GM12878 (cell line): ENCODE data around the gene MACROD2. TPM values are rescaled to one million over a fixed set of nuclear protein-coding genes. Genes with fewer than 3 reads are reported as not detected.

Experiments
- ATAC-seq: fragments of 200-7000 bp; cut with Tn5 transposase; 3 replicates; pipeline ENCODE4 v1.9.1; 2020; ENCODE audit warnings: mild to moderate bottlenecking, moderate library complexity
- BruUV-seq: library from RNA; stranded (reverse); fragments of 400-500 nt; replicated peaks from 2 replicates; lab custom pipeline; 2021; lab: Mats Ljungman, UMichigan
- CTCF ChIA-PET: fragments of 300-600 bp; sonication (Branson Sonifier 250); formaldehyde crosslinking; extraction: SDS; loops from one replicate; lab custom pipeline; 2021; ENCODE audit warnings: inconsistent platforms; lab: Yijun Ruan, JAX
- POLR2A ChIA-PET: fragments of 350-600 bp; formaldehyde crosslinking; extraction: SDS; loops from one replicate; lab custom pipeline; 2021; ENCODE audit warnings: inconsistent platforms; lab: Charles Lee
- RAD21 ChIA-PET: fragments of 300-600 bp; sonication (Branson Sonifier 250); formaldehyde crosslinking; loops from one replicate; lab custom pipeline; 2023; ENCODE audit warnings: antibody characterized with exemption; ENCODE audit not compliant: unreplicated experiment; lab: Charles Lee
- SMC1A ChIA-PET: fragments of 300-600 bp; sonication (Branson Sonifier 250); formaldehyde crosslinking; loops from one replicate; lab custom pipeline; 2023; ENCODE audit not compliant: unreplicated experiment, uncharacterized antibody; lab: Charles Lee
- DNase-seq: peaks from one replicate; pipeline ENCODE4 v3.0.0-alpha.2; 2011; ENCODE audit warnings: low read depth, low spot score
- FAIRE-seq: peaks from 3 replicates; lab custom pipeline; 2011; peaks lifted over from hg19 to GRCh38; lab: Jason Lieb, UNC
- H2AFZ ChIP-seq: 2 replicates; pipeline ENCODE4 v1.6.0; 2011; ENCODE audit warnings: low read depth, low read length, control low read depth; ENCODE audit not compliant: control insufficient read depth
- H3K27ac ChIP-seq: 2 replicates; pipeline ENCODE4 v1.5.1; 2011; ENCODE audit warnings: control low read depth; ENCODE audit not compliant: control insufficient read depth, insufficient read depth
- H3K27me3 ChIP-seq, 2 experiments: replicated peaks in 1 of 2; 2 replicates each; pipeline versions ENCODE4 v1.6.0 to v1.6.1; 2011; ENCODE audit warnings: low read length in 1 of 2; ENCODE audit not compliant: control insufficient read depth in 2 of 2, insufficient read depth in 2 of 2
- H3K36me3 ChIP-seq, 2 experiments: 2 replicates each; pipeline ENCODE4 v1.5.1; 2011; ENCODE audit warnings: low read length in 1 of 2; ENCODE audit not compliant: control insufficient read depth in 2 of 2, insufficient read depth in 2 of 2
- H3K4me1 ChIP-seq: 2 replicates; pipeline ENCODE4 v1.6.1; 2011; ENCODE audit warnings: mild to moderate bottlenecking, low read length, moderate library complexity, mixed read lengths; ENCODE audit not compliant: control insufficient read depth, insufficient read depth
- H3K4me2 ChIP-seq: 2 replicates; pipeline ENCODE4 v1.6.0; 2011; ENCODE audit warnings: control low read depth; ENCODE audit not compliant: control insufficient read depth, insufficient read depth
- H3K4me3 ChIP-seq: fragments of 200-600 bp; sonication (generic); 2 replicates; pipeline ENCODE4 v1.5.1; 2016
- H3K79me2 ChIP-seq: 2 replicates; pipeline ENCODE4 v1.6.0; 2011; ENCODE audit warnings: low read length; ENCODE audit not compliant: control insufficient read depth, insufficient read depth
- H3K9ac ChIP-seq: 2 replicates; pipeline ENCODE4 v1.8.0; 2011; ENCODE audit warnings: low read length, control low read depth, mixed read lengths; ENCODE audit not compliant: control insufficient read depth, insufficient read depth
- H3K9me3 ChIP-seq: replicated peaks from 3 replicates; pipeline ENCODE4 v1.5.1; 2011; ENCODE audit warnings: mild to moderate bottlenecking, low read length; ENCODE audit not compliant: control insufficient read depth, insufficient read depth
- H4K20me1 ChIP-seq: 2 replicates; pipeline ENCODE4 v1.6.0; 2011; ENCODE audit not compliant: control insufficient read depth, insufficient read depth
- KDM1A ChIP-seq: fragments of 200-600 bp; sonication (generic); IDR thresholded peaks from 2 replicates; pipeline ENCODE4 v1.6.1; 2016; ENCODE audit warnings: borderline replicate concordance
- MEF2B ChIP-seq: fragments of 450-650 bp; IDR thresholded peaks from 2 replicates; pipeline ENCODE4 v1.6.1; 2018; ENCODE audit warnings: mild to moderate bottlenecking, moderate library complexity; ENCODE audit not compliant: partially characterized antibody, poor library complexity, severe bottlenecking
- MTA3 ChIP-seq: IDR thresholded peaks from 2 replicates; pipeline ENCODE4 v1.6.1; 2012; ENCODE audit warnings: low read length, inconsistent platforms, borderline replicate concordance
- MXI1 ChIP-seq: fragments of 150-350 bp; IDR thresholded peaks from 2 replicates; pipeline ENCODE4 v1.6.1; 2011; ENCODE audit warnings: low read depth, mild to moderate bottlenecking, inconsistent platforms, low read length, improper control_type of control experiment
- RELA ChIP-seq: fragments of 450-650 bp; IDR thresholded peaks from 2 replicates; pipeline ENCODE4 v1.8.0; 2014; ENCODE audit warnings: borderline replicate concordance; ENCODE audit not compliant: partially characterized antibody
- SIX5 ChIP-seq: IDR thresholded peaks from 2 replicates; pipeline ENCODE4 v1.6.1; 2011; ENCODE audit warnings: mild to moderate bottlenecking, low read depth, low read length, moderate library complexity; ENCODE audit not compliant: severe bottlenecking
- SREBF2 ChIP-seq: IDR thresholded peaks from 2 replicates; pipeline ENCODE4 v1.6.1; 2012; ENCODE audit warnings: mild to moderate bottlenecking, low read length
- WRNIP1 ChIP-seq: IDR thresholded peaks from 2 replicates; pipeline ENCODE4 v1.6.1; 2011; ENCODE audit warnings: low read depth, low read length, improper control_type of control experiment, borderline replicate concordance
- YBX1 ChIP-seq: fragments of 450-650 bp; IDR thresholded peaks from 2 replicates; pipeline ENCODE4 v1.6.1; 2016; ENCODE audit warnings: antibody characterized with exemption
- YY1 ChIP-seq: IDR thresholded peaks from 2 replicates; pipeline ENCODE4 v1.6.1; 2011; ENCODE audit warnings: low read depth, mild to moderate bottlenecking, low read length
- ZNF207 ChIP-seq: fragments of 450-650 bp; IDR thresholded peaks from 2 replicates; pipeline ENCODE4 v1.6.1; 2014; ENCODE audit warnings: antibody characterized with exemption, mild to moderate bottlenecking, borderline replicate concordance
- WGBS: methylation state at CpG from one replicate; pipeline ENCODE4 v1.1.6; 2016; ENCODE audit warnings: low lambda C conversion rate; ENCODE audit not compliant: insufficient replicate concordance, insufficient coverage; ENCODE audit errors: missing lambda C conversion rate; 5-methylcytosine and 5-hydroxymethylcytosine counted together
- in situ Hi-C: fragments of 300-500 bp; cut with MboI; formaldehyde crosslinking; loops from 9 replicates; pipeline ENCODE4 v1.14.3; 2018; ENCODE audit warnings: mixed read lengths
- intact Hi-C: fragments of 100-400 bp; cut with micrococcal nuclease; formaldehyde crosslinking; loops from one replicate; pipeline ENCODE4 v1.14.2; 2022; ENCODE audit not compliant: unreplicated experiment
- polyA plus RNA-seq, 11 experiments: library from polyadenylated mRNA; depleted of rRNA in 4 of 11; unstranded in 6 of 11; stranded (reverse) in 5 of 11; fragments of >200 nt; fragmentation: Nextera tagmentation in 4 of 11; fragmentation: Illumina TruSeq in 1 of 11; extraction: Ambion mirVana in 4 of 11; extraction: Trizol in 1 of 11; gene quantifications; 1 replicate in 1 of 11; 2 replicates in 10 of 11; pipeline versions ENCODE4 v1.2.1 to v1.2.3, GENCODE V29; 2011 to 2016; ENCODE audit warnings: inconsistent platforms in 2 of 11, missing spikeins in 2 of 11, low read depth in 1 of 11
- total RNA-seq, 4 experiments: library from RNA; depleted of rRNA in 3 of 4; stranded (reverse); fragments of >200 nt in 3 of 4; fragmentation: Illumina TruSeq in 1 of 4; extraction: Trizol in 1 of 4; gene quantifications; 2 replicates each; pipeline versions ENCODE4 v1.2.1 to v1.2.3, GENCODE V29; 2013 to 2021
- TF ChIP-seq, protein P1 (sequence below): fragments of 450-650 bp; IDR thresholded peaks from 2 replicates; pipeline ENCODE4 v1.6.1; 2016; ENCODE audit warnings: mild to moderate bottlenecking
- TF ChIP-seq, protein P2 (sequence below): fragments of 450-650 bp; IDR thresholded peaks from 2 replicates; pipeline ENCODE4 v1.6.1; 2017; ENCODE audit warnings: mild to moderate bottlenecking, moderate library complexity
- TF ChIP-seq, protein P3 (sequence below): IDR thresholded peaks from 2 replicates; pipeline ENCODE4 v1.6.1; 2011; ENCODE audit warnings: low read depth, mild to moderate bottlenecking, low read length, moderate library complexity, borderline replicate concordance; ENCODE audit errors: extremely low read depth
- TF ChIP-seq, protein P4 (sequence below): fragments of 450-650 bp; IDR thresholded peaks from 2 replicates; pipeline ENCODE4 v1.6.1; 2017; ENCODE audit warnings: antibody characterized with exemption, mild to moderate bottlenecking, moderate library complexity

Gene MACROD2
- total and polyA plus RNA-seq, 10 of the 15 experiments (the other 5 are each of a cell fraction or from before 2014, with no cell fraction given), result 1.1 to 21.5 (median 2.2) TPM

GRCh38 chr20:15475483-15475882 is 1480.2 kb downstream of the MACROD2 start:
- H3K9ac ChIP-seq, result no peak overlapping the region
- H3K36me3 ChIP-seq, result no peaks in the 10 kb centered on the region
- H3K79me2 ChIP-seq, result no peaks in the 10 kb centered on the region
- H2AFZ ChIP-seq, result peak overlapping the region; percentile 53; the same call in 1 of the 2 replicates
- H3K27ac ChIP-seq, result no peak overlapping the region
- no peaks in the 10 kb centered on the region for H3K9me3 ChIP-seq
- intact Hi-C loops, result no loop called here
- in situ Hi-C loops, result no loop called here
- ChIA-PET RAD21 (no interaction called here), POLR2A (no interaction called here), SMC1A (no interaction called here), CTCF (no interaction called here)
- BruUV-seq, result no TSS peak
- no peak overlapping the region for H3K4me3 ChIP-seq
- FAIRE-seq (no peak), DNase-seq (peak; percentile 20), ATAC-seq (peak; percentile 57)
- no peaks in the 10 kb centered on the region for H4K20me1 ChIP-seq
- H3K27me3 ChIP-seq, result no peaks in the 10 kb centered on the region
- H3K4me1 ChIP-seq, result peaks cover 8% of the 10 kb centered on the region; the same call in 1 of the 2 replicates
- H3K4me2 ChIP-seq, result no peak overlapping the region; the same call in 1 of the 2 replicates
- 11% methylated on average over 5 of the region's 5 CpGs for WGBS
- TF ChIP-seq, protein P1, sequence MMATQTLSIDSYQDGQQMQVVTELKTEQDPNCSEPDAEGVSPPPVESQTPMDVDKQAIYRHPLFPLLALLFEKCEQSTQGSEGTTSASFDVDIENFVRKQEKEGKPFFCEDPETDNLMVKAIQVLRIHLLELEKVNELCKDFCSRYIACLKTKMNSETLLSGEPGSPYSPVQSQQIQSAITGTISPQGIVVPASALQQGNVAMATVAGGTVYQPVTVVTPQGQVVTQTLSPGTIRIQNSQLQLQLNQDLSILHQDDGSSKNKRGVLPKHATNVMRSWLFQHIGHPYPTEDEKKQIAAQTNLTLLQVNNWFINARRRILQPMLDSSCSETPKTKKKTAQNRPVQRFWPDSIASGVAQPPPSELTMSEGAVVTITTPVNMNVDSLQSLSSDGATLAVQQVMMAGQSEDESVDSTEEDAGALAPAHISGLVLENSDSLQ, result peak; percentile 56; the same call in 1 of the 2 replicates
- TF ChIP-seq, protein P2, sequence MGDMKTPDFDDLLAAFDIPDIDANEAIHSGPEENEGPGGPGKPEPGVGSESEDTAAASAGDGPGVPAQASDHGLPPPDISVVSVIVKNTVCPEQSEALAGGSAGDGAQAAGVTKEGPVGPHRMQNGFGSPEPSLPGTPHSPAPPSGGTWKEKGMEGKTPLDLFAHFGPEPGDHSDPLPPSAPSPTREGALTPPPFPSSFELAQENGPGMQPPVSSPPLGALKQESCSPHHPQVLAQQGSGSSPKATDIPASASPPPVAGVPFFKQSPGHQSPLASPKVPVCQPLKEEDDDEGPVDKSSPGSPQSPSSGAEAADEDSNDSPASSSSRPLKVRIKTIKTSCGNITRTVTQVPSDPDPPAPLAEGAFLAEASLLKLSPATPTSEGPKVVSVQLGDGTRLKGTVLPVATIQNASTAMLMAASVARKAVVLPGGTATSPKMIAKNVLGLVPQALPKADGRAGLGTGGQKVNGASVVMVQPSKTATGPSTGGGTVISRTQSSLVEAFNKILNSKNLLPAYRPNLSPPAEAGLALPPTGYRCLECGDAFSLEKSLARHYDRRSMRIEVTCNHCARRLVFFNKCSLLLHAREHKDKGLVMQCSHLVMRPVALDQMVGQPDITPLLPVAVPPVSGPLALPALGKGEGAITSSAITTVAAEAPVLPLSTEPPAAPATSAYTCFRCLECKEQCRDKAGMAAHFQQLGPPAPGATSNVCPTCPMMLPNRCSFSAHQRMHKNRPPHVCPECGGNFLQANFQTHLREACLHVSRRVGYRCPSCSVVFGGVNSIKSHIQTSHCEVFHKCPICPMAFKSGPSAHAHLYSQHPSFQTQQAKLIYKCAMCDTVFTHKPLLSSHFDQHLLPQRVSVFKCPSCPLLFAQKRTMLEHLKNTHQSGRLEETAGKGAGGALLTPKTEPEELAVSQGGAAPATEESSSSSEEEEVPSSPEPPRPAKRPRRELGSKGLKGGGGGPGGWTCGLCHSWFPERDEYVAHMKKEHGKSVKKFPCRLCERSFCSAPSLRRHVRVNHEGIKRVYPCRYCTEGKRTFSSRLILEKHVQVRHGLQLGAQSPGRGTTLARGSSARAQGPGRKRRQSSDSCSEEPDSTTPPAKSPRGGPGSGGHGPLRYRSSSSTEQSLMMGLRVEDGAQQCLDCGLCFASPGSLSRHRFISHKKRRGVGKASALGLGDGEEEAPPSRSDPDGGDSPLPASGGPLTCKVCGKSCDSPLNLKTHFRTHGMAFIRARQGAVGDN, result no peak
- no peak for TF ChIP-seq ZNF207
- no peak for TF ChIP-seq MXI1
- TF ChIP-seq MEF2B, result no peak
- no peak for TF ChIP-seq YBX1
- no peak for TF ChIP-seq SIX5
- no peak for TF ChIP-seq WRNIP1
- TF ChIP-seq, protein P3, sequence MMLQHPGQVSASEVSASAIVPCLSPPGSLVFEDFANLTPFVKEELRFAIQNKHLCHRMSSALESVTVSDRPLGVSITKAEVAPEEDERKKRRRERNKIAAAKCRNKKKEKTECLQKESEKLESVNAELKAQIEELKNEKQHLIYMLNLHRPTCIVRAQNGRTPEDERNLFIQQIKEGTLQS, result no peak
- TF ChIP-seq YY1, result no peak
- TF ChIP-seq, protein P4, sequence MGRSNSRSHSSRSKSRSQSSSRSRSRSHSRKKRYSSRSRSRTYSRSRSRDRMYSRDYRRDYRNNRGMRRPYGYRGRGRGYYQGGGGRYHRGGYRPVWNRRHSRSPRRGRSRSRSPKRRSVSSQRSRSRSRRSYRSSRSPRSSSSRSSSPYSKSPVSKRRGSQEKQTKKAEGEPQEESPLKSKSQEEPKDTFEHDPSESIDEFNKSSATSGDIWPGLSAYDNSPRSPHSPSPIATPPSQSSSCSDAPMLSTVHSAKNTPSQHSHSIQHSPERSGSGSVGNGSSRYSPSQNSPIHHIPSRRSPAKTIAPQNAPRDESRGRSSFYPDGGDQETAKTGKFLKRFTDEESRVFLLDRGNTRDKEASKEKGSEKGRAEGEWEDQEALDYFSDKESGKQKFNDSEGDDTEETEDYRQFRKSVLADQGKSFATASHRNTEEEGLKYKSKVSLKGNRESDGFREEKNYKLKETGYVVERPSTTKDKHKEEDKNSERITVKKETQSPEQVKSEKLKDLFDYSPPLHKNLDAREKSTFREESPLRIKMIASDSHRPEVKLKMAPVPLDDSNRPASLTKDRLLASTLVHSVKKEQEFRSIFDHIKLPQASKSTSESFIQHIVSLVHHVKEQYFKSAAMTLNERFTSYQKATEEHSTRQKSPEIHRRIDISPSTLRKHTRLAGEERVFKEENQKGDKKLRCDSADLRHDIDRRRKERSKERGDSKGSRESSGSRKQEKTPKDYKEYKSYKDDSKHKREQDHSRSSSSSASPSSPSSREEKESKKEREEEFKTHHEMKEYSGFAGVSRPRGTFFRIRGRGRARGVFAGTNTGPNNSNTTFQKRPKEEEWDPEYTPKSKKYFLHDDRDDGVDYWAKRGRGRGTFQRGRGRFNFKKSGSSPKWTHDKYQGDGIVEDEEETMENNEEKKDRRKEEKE, result no peak
- TF ChIP-seq KDM1A, result no peak
- no peak for TF ChIP-seq SREBF2
- no peak for TF ChIP-seq RELA
- no peak for TF ChIP-seq MTA3
